ENCODE measurements around the gene YPEL1.

The YPEL1 gene

GRCh38 chr22:21702700-21703683 is 32.6 kb downstream of the YPEL1 start:
- no peaks in the 10 kb centered on the region for H3K36me3 ChIP-seq (ENCODE audit: control insufficient read depth, insufficient read depth, low read length)
- no peak for DNase-seq (ENCODE audit: extremely low read depth, insufficient read length)
- no peak for TF ChIP-seq CTCF (IDR thresholded peaks at IDR 0.05; ENCODE audit: insufficient read depth, low read length, poor library complexity, severe bottlenecking)

GRCh38 chr22:21702094-21702493 is 33.5 kb downstream of the YPEL1 start:
- TF ChIP-seq CTCF (IDR thresholded peaks at IDR 0.05; ENCODE audit: insufficient read depth, low read length, poor library complexity, severe bottlenecking) = no peak
- DNase-seq (ENCODE audit: extremely low read depth, insufficient read length) = no peak
- Histone ChIP-seq H3K27me3 (replicated peaks; ENCODE audit: control insufficient read depth, insufficient read depth, low read length) (no peaks in the 10 kb centered on the region), H3K4me3 (replicated peaks; ENCODE audit: low read depth, low read length) (no peak overlapping the region), H3K36me3 (ENCODE audit: control insufficient read depth, insufficient read depth, low read length) (peaks cover 4% of the 10 kb centered on the region; the same call in 1 of the 2 replicates)

More at GRCh38 chr22:21702700-21703683, 32.6 kb downstream of the YPEL1 start:
- Histone ChIP-seq H3K4me3 (replicated peaks; ENCODE audit: low read depth, low read length) (no peak overlapping the region), H3K27me3 (replicated peaks; ENCODE audit: control insufficient read depth, insufficient read depth, low read length) (no peaks in the 10 kb centered on the region)

DNA sequence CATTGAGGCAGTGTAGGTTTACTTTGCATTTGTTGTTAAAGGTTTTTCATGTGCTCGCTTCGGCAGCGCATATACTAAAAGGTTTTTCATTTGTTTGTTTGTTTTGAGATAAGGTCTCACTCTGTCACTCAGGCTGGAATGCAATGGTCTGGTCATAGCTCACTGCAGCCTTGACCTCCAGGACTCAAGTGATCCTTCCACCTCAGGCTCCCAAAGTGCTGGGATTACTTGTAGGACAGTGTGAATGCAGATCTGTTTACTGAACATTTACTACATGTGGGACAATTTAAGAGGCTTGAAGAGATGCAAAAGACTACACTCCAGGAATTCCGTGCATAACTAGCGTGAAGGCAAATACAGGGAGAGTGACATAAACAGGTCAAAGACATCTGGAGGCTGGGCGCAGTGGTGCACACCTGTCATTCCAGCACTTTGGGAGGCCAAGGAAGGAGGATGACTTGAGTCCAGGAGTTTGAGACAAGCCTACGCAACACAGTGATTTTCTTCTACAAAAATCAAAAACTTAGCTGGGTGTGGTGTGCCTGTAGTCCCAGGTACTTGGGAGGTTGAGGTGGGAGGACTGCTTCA is 34.1 kb downstream of the YPEL1 start:
- TF ChIP-seq CTCF (IDR thresholded peaks at IDR 0.05; ENCODE audit: insufficient read depth, low read length, poor library complexity, severe bottlenecking) = no peak
- Histone ChIP-seq H3K36me3 (ENCODE audit: control insufficient read depth, insufficient read depth, low read length) (peaks cover 10% of the 10 kb centered on the region), H3K4me3 (replicated peaks; ENCODE audit: low read depth, low read length) (no peak overlapping the region), H3K27me3 (replicated peaks; ENCODE audit: control insufficient read depth, insufficient read depth, low read length) (no peaks in the 10 kb centered on the region)
- no peak for DNase-seq (ENCODE audit: extremely low read depth, insufficient read length)

- Histone ChIP-seq H3K27me3 (replicated peaks; ENCODE audit: control insufficient read depth, insufficient read depth, low read length) (no peaks in the 10 kb centered on the region), H3K4me3 (replicated peaks; ENCODE audit: low read depth, low read length) (no peak overlapping the region), H3K36me3 (ENCODE audit: control insufficient read depth, insufficient read depth, low read length) (peaks cover 15% of the 10 kb centered on the region)
- no peak for TF ChIP-seq CTCF (IDR thresholded peaks at IDR 0.05; ENCODE audit: insufficient read depth, low read length, poor library complexity, severe bottlenecking)
- DNase-seq (ENCODE audit: extremely low read depth, insufficient read length) = no peak
Observed at GRCh38 chr22:21700822-21701221, 34.8 kb downstream of the YPEL1 start.

- Histone ChIP-seq H3K27me3 (replicated peaks; ENCODE audit: control insufficient read depth, insufficient read depth, low read length) (no peaks in the 10 kb centered on the region), H3K36me3 (ENCODE audit: control insufficient read depth, insufficient read depth, low read length) (peaks cover 20% of the 10 kb centered on the region), H3K4me3 (replicated peaks; ENCODE audit: low read depth, low read length) (no peak overlapping the region)
- no peak for DNase-seq (ENCODE audit: extremely low read depth, insufficient read length)
- no peak for TF ChIP-seq CTCF (IDR thresholded peaks at IDR 0.05; ENCODE audit: insufficient read depth, low read length, poor library complexity, severe bottlenecking)
Observed at GRCh38 chr22:21699643-21700042, 36.0 kb downstream of the YPEL1 start.
